Esophagus (tissue), 2 donors: ENCODE measurements around the gene SLC5A10. TPM values are rescaled to one million over a fixed set of nuclear protein-coding genes. Genes with fewer than 3 reads are reported as not detected.
"Not testable (repeated sequence)": the region's sequence is repeated elsewhere in the genome, so short reads cannot be mapped to it uniquely, and the experiment has no call there.

Experiments
- H3K27ac ChIP-seq, 2 donors: one replicate each; pipeline ENCODE4 v1.5.1; 2013; ENCODE audit warnings: low read depth in 2 of 2, mild to moderate bottlenecking in 2 of 2, inconsistent platforms in 1 of 2, low read length in 1 of 2, moderate library complexity in 1 of 2
- H3K27me3 ChIP-seq, 2 donors: one replicate each; pipeline ENCODE4 v1.6.1; 2013; ENCODE audit warnings: low read length in 2 of 2, control low read depth in 1 of 2, mild to moderate bottlenecking in 1 of 2; ENCODE audit not compliant: insufficient read depth in 2 of 2, control insufficient read depth in 1 of 2
- H3K36me3 ChIP-seq, 2 donors: one replicate each; pipeline ENCODE4 v1.6.1; 2013; ENCODE audit warnings: low read length in 1 of 2; ENCODE audit not compliant: control insufficient read depth in 2 of 2, insufficient read depth in 2 of 2
- H3K4me1 ChIP-seq, 2 donors: one replicate each; pipeline ENCODE4 v1.6.1; 2013; ENCODE audit warnings: low read length in 1 of 2; ENCODE audit not compliant: control insufficient read depth in 2 of 2, insufficient read depth in 2 of 2
- H3K4me3 ChIP-seq, 2 donors: one replicate each; pipeline ENCODE4 v1.5.1; 2013; ENCODE audit warnings: low read length in 2 of 2, mild to moderate bottlenecking in 2 of 2, low read depth in 1 of 2, moderate library complexity in 1 of 2
- H3K9me3 ChIP-seq, 2 donors: one replicate each; pipeline ENCODE4 v1.6.1; 2013; ENCODE audit warnings: mild to moderate bottlenecking in 2 of 2, low read depth in 1 of 2, low read length in 1 of 2, moderate library complexity in 1 of 2; ENCODE audit not compliant: control insufficient read depth in 2 of 2, insufficient read depth in 1 of 2
- WGBS, 2 donors: extraction: QIAGEN DNeasy Blood & Tissue Kit; methylation state at CpG; one replicate each; pipeline ENCODE4 v1.1.7; 2013; 5-methylcytosine and 5-hydroxymethylcytosine counted together
- polyA plus RNA-seq, 2 donors: library from polyadenylated mRNA; stranded (reverse); fragments of 200-250 nt; gene quantifications; one replicate each; pipeline ENCODE4 v1.2.3, GENCODE V29; 2013
- donor health status: healthy with polysubstance abuse.
- donor health status: Bipolar disorder and iron deficiency.

Gene SLC5A10
- polyA plus RNA-seq, 2 donors: 0.36 to 0.49 TPM

DNA sequence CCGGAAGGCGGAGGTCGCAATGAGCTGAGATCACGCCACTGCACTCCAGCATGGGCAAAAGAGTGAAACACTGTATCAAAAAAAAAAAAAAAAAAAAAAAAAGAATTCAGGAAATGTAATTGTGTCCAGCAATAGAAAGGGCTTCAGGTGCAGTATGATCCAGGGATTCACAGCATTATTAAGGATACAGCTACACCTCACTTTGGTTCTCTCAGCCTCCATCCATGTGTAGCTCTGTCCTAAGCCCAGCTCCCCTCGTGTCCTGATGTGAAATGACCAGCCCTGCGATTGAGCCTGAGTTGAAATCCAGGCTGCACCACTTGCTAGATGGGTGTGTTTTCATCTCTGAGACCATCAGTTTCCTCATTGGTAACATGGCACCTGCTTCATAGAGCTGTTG, 3.0 kb downstream of the SLC5A10 start:
- no peak overlapping the region for H3K4me3 ChIP-seq
- H3K4me1 ChIP-seq: peaks cover 0 to 2% of the 10 kb centered on the region in 2 donors
- H3K9me3 ChIP-seq: peaks cover 0 to 2% of the 10 kb centered on the region in 2 donors
- no peaks in the 10 kb centered on the region for H3K36me3 ChIP-seq
- H3K27me3 ChIP-seq: no peaks in the 10 kb centered on the region
- H3K27ac ChIP-seq: no peak overlapping the region
- WGBS, 2 donors: 96% methylated on average over 6 of the region's 6 CpGs

DNA sequence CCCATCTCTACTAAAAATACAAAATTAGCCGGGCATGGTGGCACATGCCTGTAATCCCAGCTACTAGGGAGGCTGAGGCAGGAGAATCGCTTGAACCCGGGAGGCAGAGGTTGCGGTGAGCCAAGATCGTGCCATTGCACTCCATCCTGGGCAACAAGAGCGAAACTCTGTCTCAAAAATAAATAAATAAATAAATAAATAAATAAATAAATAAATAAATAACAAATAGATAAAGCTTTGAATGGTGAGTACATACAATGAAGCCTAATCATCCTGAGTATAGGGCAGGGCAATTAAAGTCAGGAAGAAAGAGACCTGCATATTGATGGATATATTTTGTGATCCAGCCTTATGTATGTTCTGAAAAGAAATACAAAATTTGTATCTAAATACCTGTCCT, 4.1 kb downstream of the SLC5A10 start:
- H3K27ac ChIP-seq, H3K4me1 ChIP-seq, H3K27me3 ChIP-seq, H3K9me3 ChIP-seq, H3K4me3 ChIP-seq, H3K36me3 ChIP-seq: not testable (repeated sequence)
- WGBS, 2 donors: 88 to 95% methylated on average over 6 of the region's 6 CpGs

DNA sequence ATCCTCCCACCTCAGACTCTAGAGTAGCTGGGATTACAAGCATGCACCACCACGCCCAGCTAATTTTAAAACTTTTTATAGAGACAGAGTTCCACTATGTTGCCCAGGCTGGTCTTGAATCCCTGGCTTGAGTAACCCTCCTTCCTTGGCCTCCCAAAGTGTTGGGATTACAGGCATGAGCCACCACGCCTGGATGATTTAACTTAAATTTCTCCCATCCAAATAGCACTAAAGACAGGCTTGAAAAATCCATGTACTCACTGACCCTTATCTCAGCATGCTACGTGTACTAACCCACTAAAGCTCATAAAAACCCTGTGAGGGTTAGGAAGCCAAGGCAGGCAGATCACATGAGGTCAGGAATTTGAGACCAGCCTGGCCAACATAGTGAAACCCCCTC, 4.6 kb downstream of the SLC5A10 start:
- Histone ChIP-seq H3K4me3 (no peak overlapping the region), H3K4me1 (peaks cover 0 to 1% of the 10 kb centered on the region in 2 donors), H3K27me3 (no peaks in the 10 kb centered on the region), H3K27ac (no peak overlapping the region), H3K36me3 (no peaks in the 10 kb centered on the region), H3K9me3 (peaks cover 0 to 2% of the 10 kb centered on the region in 2 donors)
- WGBS, 2 donors: 89 to 94% methylated on average over 3 of the region's 3 CpGs

DNA sequence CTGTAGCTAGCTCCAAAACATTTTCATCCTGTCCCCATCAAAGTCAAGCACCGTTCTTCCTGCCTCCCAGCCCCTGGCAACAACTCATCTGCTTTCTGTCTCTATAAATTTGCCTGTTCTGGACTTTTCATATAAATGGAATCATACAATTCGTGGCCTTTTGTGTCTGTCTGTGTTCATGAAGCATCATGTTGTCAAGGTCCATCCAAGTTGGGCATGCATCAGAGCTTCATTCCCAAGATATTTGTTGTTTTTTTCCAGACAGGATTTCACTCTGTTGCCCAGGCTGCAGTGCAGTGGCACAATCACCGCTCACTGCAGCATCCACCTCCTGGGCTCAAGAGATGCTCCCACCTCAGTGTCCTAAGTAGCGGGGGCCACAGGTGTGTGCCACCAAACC, 5.9 kb downstream of the SLC5A10 start:
- Histone ChIP-seq H3K9me3 (no peaks in the 10 kb centered on the region), H3K4me1 (peaks cover 0 to 1% of the 10 kb centered on the region in 2 donors), H3K4me3 (no peak overlapping the region), H3K27ac (no peak overlapping the region), H3K27me3 (no peaks in the 10 kb centered on the region), H3K36me3 (no peaks in the 10 kb centered on the region)
- 84 to 86% methylated on average over 4 of the region's 4 CpGs for WGBS, 2 donors

DNA sequence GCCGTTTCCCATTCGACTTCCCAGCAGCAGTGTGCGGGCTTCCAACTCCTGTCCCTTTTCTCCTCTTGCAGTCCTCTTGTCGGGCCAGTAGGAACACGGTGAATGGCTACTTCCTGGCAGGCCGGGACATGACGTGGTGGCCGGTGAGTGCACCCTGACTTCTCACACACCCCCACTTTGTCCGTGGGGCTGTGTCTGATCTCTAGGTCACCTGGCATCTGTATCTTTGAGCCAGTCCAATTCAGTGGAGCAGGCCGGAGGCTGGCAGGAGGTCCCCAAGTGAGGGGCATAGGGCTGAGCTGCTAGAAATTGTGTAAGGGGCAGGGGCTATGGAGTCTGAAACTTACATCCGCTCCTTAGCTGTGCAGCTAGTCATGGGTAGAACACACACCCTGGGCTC, 6.6 kb downstream of the SLC5A10 start:
- Histone ChIP-seq H3K4me3 (no peak overlapping the region), H3K9me3 (no peaks in the 10 kb centered on the region), H3K36me3 (no peaks in the 10 kb centered on the region), H3K27ac (no peak overlapping the region), H3K27me3 (no peaks in the 10 kb centered on the region), H3K4me1 (peaks cover 0 to 1% of the 10 kb centered on the region in 2 donors)
- WGBS, 2 donors: 88 to 93% methylated on average over 11 of the region's 11 CpGs

DNA sequence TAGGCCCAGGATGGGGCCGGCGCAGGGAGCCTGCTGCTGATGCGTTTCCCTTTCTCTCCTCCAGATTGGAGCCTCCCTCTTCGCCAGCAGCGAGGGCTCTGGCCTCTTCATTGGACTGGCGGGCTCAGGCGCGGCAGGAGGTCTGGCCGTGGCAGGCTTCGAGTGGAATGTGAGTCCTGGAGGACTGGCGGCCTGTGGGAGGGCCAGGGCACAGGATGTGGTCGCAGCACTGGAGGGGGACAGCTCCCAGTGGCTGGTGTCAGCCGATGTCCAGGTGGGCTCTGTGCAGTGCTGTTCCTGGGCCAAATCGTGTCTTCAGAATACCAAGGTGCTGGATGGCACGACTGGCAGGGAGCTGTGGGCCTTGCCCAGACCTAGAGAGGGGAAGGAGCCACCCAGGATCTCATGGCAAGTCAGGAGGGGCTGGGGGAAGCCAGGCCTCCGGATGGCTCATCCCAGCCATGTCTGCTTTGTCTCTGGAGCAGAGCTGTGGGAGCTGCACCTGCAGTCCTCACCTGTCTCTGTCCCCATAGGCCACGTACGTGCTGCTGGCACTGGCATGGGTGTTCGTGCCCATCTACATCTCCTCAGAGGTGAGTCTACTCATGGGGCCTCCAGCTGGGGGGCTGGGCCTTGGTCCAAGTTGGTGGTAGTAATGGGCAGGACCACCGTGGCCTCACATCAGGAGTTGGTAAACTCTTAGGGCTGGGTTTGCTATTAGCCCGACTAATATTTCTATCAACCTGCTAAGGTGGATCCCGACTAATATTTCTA, 7.3 kb downstream of the SLC5A10 start:
- 85 to 88% methylated on average over 22 of the region's 22 CpGs for WGBS, 2 donors
- Histone ChIP-seq H3K36me3 (no peaks in the 10 kb centered on the region), H3K9me3 (no peaks in the 10 kb centered on the region), H3K4me3 (no peak overlapping the region), H3K27me3 (no peaks in the 10 kb centered on the region), H3K27ac (no peak overlapping the region), H3K4me1 (peaks cover 0 to 1% of the 10 kb centered on the region in 2 donors)

DNA sequence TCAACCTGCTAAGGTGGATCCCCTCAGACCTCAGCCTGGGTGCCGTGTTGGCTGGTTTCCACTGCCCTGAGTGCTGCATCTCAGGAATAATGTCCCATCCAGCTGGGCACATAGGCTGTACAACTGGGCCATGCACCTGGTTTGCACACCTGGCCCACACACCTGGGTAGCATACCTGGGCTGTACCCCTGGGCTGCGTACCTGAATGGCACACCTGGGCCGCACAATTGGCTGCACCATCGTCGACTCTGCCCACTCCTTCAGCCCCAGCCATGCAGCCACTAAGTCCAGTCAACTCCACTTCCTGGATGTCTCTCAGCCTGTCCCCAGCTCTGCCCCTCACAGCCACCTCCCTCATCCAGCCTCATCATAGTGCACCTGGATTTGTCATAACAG, 7.9 kb downstream of the SLC5A10 start:
- WGBS, 2 donors: 91 to 92% methylated on average over 5 of the region's 5 CpGs
- H3K27me3 ChIP-seq: no peaks in the 10 kb centered on the region
- H3K4me1 ChIP-seq: peaks cover 0 to 1% of the 10 kb centered on the region in 2 donors
- H3K4me3 ChIP-seq: no peak overlapping the region
- no peaks in the 10 kb centered on the region for H3K9me3 ChIP-seq
- H3K27ac ChIP-seq: no peak overlapping the region
- H3K36me3 ChIP-seq: no peaks in the 10 kb centered on the region

DNA sequence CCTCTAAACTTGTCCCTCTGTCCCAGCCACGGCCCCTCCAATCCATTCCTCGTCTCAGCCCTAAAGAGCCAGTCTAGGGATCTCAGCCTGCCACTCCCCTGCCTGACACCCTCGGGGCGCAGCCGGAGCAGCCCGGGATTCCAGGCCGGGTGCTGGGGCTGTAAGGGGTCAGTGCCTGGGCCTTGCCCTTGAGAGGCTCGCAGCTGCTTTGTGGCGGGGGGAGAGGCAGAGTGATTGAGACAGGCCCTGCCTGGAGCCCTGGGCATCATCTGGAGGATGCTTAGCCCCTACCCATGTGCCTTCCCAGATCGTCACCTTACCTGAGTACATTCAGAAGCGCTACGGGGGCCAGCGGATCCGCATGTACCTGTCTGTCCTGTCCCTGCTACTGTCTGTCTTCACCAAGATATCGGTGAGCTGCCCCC, 8.3 kb downstream of the SLC5A10 start:
- H3K4me3 ChIP-seq: no peak overlapping the region
- 87 to 88% methylated on average over 15 of the region's 15 CpGs for WGBS, 2 donors

DNA sequence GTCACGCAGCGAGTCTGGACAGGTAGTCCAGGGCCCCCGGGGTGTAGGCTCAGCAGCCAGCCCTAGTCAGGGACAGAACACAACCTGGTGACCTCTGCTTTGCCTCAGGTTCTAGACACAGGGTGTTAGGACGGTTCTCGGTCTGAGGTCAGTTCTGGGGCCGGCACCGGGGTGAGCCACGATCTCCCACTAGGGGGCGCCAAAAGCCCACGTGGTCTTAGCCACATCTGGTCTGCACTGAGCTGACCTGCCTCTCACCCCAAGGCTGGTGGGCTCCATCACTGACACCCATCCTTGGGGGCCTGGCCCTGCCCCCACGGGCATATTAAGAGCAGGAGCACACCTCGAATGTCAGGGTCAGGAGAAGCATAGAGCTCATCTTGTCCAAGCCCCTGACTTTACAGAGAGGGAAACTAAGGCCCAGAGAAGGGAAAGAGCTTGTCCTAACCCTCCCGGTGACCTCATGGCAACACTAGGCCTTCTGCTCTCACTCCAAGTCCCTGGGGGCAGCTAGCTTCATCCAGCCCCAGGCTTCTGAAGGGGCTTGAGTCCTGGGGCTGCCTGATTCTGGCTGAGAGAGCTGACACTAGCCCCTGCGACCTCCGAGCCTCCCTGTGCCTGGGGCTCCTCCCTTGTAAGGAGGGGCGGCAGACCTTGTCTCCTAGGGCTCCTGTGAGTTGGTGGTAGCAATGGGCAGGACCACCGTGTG, 9.0 kb downstream of the SLC5A10 start:
- H3K27ac ChIP-seq: no peak overlapping the region
- H3K9me3 ChIP-seq: no peaks in the 10 kb centered on the region
- peaks cover 0 to 1% of the 10 kb centered on the region in 2 donors for H3K4me1 ChIP-seq
- no peak overlapping the region for H3K4me3 ChIP-seq
- H3K36me3 ChIP-seq: no peaks in the 10 kb centered on the region
- H3K27me3 ChIP-seq: no peaks in the 10 kb centered on the region
- WGBS, 2 donors: 34 to 37% methylated on average over 17 of the region's 17 CpGs

More for the DNA sequence above, 8.3 kb downstream of the SLC5A10 start:
- Histone ChIP-seq H3K27me3 (no peaks in the 10 kb centered on the region), H3K36me3 (no peaks in the 10 kb centered on the region), H3K4me1 (peaks cover 0 to 1% of the 10 kb centered on the region in 2 donors), H3K9me3 (no peaks in the 10 kb centered on the region), H3K27ac (no peak overlapping the region)
